ENCODE measurements around the gene BBX.

Gene BBX

DNA sequence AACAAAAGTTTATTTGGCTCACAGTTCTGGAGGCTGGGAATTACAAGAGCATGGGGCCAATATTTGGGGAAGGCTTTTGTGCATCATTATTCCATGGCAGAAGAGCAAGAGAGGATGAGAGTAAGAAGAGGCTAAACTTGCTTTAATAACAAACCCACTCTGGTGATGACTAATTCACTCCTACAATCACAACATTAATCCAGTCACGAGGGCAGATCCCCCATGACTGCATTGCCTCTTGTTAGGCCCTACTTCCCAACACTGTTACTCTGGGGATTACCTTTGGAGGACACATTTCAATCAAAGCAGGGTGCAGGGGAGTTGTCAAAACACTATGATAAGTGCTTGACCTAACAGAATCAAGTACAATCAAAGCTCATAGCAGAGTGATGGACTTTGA is 181.7 kb downstream of the BBX start:
- H3K36me3 ChIP-seq (ENCODE audit: control insufficient read depth, insufficient read depth, low read length) = no peaks in the 10 kb centered on the region
- H3K9me3 ChIP-seq (ENCODE audit: control insufficient read depth, insufficient read depth, low read length) = no peaks in the 10 kb centered on the region
- no peak overlapping the region for H3K4me3 ChIP-seq (ENCODE audit: low read depth, low read length)
- no peaks in the 10 kb centered on the region for H3K27me3 ChIP-seq (ENCODE audit: control insufficient read depth, insufficient read depth, low read length)
- no peaks in the 10 kb centered on the region; the same call in 1 of the 2 replicates for H3K4me1 ChIP-seq (ENCODE audit: control insufficient read depth, insufficient read depth, low read length)
- no peak overlapping the region for H3K9ac ChIP-seq (ENCODE audit: low read depth, low read length)
- H3K27ac ChIP-seq (ENCODE audit: low read depth, low read length) = no peak overlapping the region

DNA sequence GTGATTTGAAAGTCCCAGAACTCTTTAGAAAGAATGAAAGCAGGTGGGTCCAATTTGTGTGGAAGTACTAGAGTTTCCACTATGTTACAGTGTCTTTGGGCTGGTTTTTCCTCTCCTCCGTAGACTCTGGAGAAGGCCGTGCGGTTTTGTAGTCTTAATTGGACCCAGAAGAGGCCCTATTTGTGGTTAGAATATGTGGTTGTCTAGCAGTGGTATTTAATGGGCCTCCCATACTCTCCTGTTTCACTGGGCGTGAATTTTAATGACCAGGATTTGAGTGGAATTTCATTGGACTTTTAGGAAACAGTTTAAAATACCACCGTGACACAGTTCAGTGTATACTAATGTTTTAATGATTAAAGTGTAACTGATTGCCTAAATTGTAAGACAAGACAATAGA is 182.3 kb downstream of the BBX start:
- H3K4me3 ChIP-seq (ENCODE audit: low read depth, low read length) = no peak overlapping the region

DNA sequence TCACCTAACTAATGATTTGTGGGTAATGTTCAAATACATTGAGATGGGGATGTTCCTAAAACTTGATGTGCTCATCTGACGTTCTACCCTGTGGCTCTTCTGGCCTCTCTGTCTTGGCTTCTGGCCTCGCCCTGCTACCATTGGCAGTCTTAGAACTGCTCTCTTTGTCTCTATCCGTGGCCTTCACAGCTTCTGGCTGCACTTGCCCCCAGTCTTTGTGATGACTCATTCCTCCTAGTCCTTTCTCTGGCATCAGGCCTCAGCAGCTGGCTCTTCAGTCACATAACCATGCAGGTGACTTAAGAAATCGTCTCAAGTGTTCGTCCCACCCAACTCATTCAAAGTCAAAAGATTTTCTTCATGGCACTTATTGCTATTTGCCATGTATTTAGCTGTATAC is 188.1 kb downstream of the BBX start:
- Histone ChIP-seq H3K4me1 (ENCODE audit: control insufficient read depth, insufficient read depth, low read length) (no peaks in the 10 kb centered on the region; the same call in 1 of the 2 replicates), H3K27me3 (ENCODE audit: control insufficient read depth, insufficient read depth, low read length) (no peaks in the 10 kb centered on the region), H3K9me3 (ENCODE audit: control insufficient read depth, insufficient read depth, low read length) (no peaks in the 10 kb centered on the region), H3K27ac (ENCODE audit: low read depth, low read length) (no peak overlapping the region), H3K36me3 (ENCODE audit: control insufficient read depth, insufficient read depth, low read length) (peaks cover 14% of the 10 kb centered on the region), H3K9ac (ENCODE audit: low read depth, low read length) (no peak overlapping the region), H3K4me3 (ENCODE audit: low read depth, low read length) (no peak overlapping the region)

More for the DNA sequence above, 182.3 kb downstream of the BBX start:
- H3K27me3 ChIP-seq (ENCODE audit: control insufficient read depth, insufficient read depth, low read length) = no peaks in the 10 kb centered on the region
- H3K9me3 ChIP-seq (ENCODE audit: control insufficient read depth, insufficient read depth, low read length) = no peaks in the 10 kb centered on the region
- no peak overlapping the region for H3K27ac ChIP-seq (ENCODE audit: low read depth, low read length)
- no peak overlapping the region for H3K9ac ChIP-seq (ENCODE audit: low read depth, low read length)
- no peaks in the 10 kb centered on the region for H3K36me3 ChIP-seq (ENCODE audit: control insufficient read depth, insufficient read depth, low read length)
- H3K4me1 ChIP-seq (ENCODE audit: control insufficient read depth, insufficient read depth, low read length) = no peaks in the 10 kb centered on the region; the same call in 1 of the 2 replicates

DNA sequence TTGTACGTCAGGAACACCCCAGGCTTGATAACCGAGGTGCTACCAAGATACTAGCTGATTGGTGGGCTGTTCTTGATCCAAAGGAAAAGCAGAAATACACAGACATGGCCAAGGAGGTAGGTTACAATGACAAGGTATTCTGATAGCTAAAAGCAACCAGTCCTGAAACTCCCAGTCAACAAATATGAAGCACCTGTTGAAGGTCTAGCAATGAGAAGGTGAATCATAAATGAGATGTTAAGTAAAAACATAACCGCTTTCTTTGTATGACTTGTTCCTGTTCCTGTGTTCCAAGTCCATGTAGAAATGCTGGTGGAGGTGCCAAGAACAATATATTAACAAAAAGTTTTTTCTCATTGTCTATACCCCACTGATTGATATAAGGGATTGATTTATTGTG is 194.0 kb downstream of the BBX start:
- Histone ChIP-seq H3K27ac (ENCODE audit: low read depth, low read length) (no peak overlapping the region), H3K9ac (ENCODE audit: low read depth, low read length) (no peak overlapping the region), H3K9me3 (ENCODE audit: control insufficient read depth, insufficient read depth, low read length) (no peaks in the 10 kb centered on the region), H3K27me3 (ENCODE audit: control insufficient read depth, insufficient read depth, low read length) (no peaks in the 10 kb centered on the region), H3K36me3 (ENCODE audit: control insufficient read depth, insufficient read depth, low read length) (peaks cover 8% of the 10 kb centered on the region), H3K4me3 (ENCODE audit: low read depth, low read length) (no peak overlapping the region), H3K4me1 (ENCODE audit: control insufficient read depth, insufficient read depth, low read length) (peaks cover 8% of the 10 kb centered on the region; the same call in 1 of the 2 replicates)

DNA sequence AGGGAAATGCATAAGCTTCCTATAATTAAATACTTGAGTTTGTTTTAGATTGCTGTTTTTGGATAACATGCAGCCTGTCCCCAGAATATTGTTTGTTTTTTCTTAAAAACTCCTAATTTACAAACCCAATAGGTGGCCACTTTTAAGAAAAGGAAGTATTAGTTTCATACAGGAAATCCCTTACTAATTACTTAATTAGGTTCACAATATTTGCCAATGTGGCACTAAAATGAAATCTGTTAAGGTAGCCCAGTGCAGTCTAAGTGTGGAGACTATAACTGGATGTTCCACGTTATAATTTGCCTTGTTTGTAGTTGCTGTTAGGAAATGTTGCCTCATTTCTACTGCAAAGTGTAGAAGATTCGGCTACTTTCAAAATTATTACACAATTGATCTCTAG is 195.8 kb downstream of the BBX start:
- no peaks in the 10 kb centered on the region for H3K9me3 ChIP-seq (ENCODE audit: control insufficient read depth, insufficient read depth, low read length)
- H3K36me3 ChIP-seq (ENCODE audit: control insufficient read depth, insufficient read depth, low read length) = peaks cover 5% of the 10 kb centered on the region
- no peak overlapping the region for H3K9ac ChIP-seq (ENCODE audit: low read depth, low read length)
- no peak overlapping the region for H3K4me3 ChIP-seq (ENCODE audit: low read depth, low read length)
- no peak overlapping the region for H3K27ac ChIP-seq (ENCODE audit: low read depth, low read length)
- no peaks in the 10 kb centered on the region for H3K27me3 ChIP-seq (ENCODE audit: control insufficient read depth, insufficient read depth, low read length)
- H3K4me1 ChIP-seq (ENCODE audit: control insufficient read depth, insufficient read depth, low read length) = peaks cover 8% of the 10 kb centered on the region; the same call in 1 of the 2 replicates

DNA sequence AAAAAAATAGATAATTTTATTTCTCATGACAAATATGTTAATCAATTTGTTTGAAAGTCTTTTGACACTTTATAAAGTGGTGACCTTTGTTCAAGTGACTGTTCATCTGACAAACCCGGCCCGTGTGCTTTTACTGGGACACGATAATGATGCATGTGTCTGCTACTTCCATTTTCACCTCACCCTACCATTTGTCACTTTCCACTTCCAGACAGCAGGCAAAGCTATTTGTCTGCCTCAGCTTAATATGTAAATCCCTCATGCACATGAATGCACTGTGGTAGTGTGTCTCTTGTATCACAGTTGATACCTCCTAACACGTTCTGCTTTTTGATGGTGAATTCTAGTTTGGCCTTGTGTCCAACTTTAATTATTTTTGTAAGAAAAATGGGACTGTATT is 204.3 kb downstream of the BBX start:
- H3K27me3 ChIP-seq (ENCODE audit: control insufficient read depth, insufficient read depth, low read length) = no peaks in the 10 kb centered on the region
- H3K4me3 ChIP-seq (ENCODE audit: low read depth, low read length) = no peak overlapping the region
- no peak overlapping the region for H3K27ac ChIP-seq (ENCODE audit: low read depth, low read length)
- H3K9me3 ChIP-seq (ENCODE audit: control insufficient read depth, insufficient read depth, low read length) = no peaks in the 10 kb centered on the region
- H3K4me1 ChIP-seq (ENCODE audit: control insufficient read depth, insufficient read depth, low read length) = no peaks in the 10 kb centered on the region
- H3K9ac ChIP-seq (ENCODE audit: low read depth, low read length) = no peak overlapping the region
- H3K36me3 ChIP-seq (ENCODE audit: control insufficient read depth, insufficient read depth, low read length) = peaks cover 22% of the 10 kb centered on the region

DNA sequence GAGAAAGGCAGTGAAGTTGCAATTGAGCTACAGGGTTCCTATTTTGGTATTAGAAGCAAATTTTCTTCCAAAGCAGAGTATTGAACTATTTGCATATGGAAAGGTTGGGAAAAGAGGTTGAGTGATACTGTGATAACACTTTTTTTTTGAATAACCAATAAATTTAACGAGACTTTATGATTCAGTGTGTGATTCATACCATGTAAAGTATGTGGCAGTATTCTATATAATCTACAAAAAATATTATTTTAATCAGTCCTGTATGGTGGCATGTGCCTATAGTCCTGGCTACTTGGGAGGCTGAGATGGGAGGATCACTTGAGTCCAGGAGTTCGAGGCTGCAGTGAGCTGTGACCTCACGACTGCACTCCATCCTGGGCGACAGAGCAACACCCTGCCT is 206.9 kb downstream of the BBX start:
- H3K27me3 ChIP-seq (ENCODE audit: control insufficient read depth, insufficient read depth, low read length) = no peaks in the 10 kb centered on the region
- no peaks in the 10 kb centered on the region for H3K9me3 ChIP-seq (ENCODE audit: control insufficient read depth, insufficient read depth, low read length)
- H3K9ac ChIP-seq (ENCODE audit: low read depth, low read length) = no peak overlapping the region
- H3K4me1 ChIP-seq (ENCODE audit: control insufficient read depth, insufficient read depth, low read length) = no peaks in the 10 kb centered on the region
- no peak overlapping the region for H3K27ac ChIP-seq (ENCODE audit: low read depth, low read length)
- H3K36me3 ChIP-seq (ENCODE audit: control insufficient read depth, insufficient read depth, low read length) = peaks cover 22% of the 10 kb centered on the region
- H3K4me3 ChIP-seq (ENCODE audit: low read depth, low read length) = no peak overlapping the region

DNA sequence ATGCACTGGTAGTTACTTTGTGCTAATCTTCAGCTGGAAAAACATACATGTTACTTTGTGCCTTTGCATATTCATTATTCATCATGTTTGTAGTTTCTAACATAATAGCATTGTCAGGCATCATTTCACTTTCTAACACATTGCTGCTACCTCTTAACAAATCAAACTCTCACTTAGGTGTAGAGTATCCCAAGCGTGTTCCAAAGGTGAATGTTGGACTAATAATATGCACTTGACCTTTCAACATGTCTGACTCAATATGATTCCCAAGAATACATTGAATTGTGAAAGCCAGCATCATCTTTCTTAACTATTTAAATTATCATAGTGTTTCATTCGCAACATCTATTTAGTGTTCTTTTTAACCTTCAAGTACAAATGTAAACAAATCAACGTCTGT is 211.6 kb downstream of the BBX start:
- Histone ChIP-seq H3K27me3 (ENCODE audit: control insufficient read depth, insufficient read depth, low read length) (no peaks in the 10 kb centered on the region), H3K9ac (ENCODE audit: low read depth, low read length) (no peak overlapping the region)

DNA sequence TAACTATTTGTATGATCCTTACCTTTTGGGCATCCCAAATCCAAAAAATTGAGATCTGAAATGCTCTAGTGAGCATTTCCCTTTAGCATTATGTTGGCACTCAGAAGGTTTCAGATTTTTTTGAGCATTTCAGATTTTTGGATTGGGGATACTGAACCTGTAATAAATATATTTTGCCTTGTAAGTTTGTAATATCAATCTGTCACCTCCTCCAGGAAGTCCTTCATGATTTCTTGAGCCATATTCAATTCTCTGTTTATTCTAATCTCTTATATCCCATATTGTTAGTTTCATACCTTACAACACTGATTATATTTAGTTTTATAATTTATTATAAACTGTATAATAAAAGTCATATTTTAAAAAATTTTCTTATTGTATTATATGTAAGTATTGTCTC is 215.2 kb downstream of the BBX start:
- 0 out of 2 replicates have a peak, but pooled peaks cover 3% of the 10 kb centered on the region for H3K36me3 ChIP-seq (ENCODE audit: control insufficient read depth, insufficient read depth, low read length)
- no peak overlapping the region for H3K27ac ChIP-seq (ENCODE audit: low read depth, low read length)
- no peak overlapping the region for H3K9ac ChIP-seq (ENCODE audit: low read depth, low read length)
- H3K4me3 ChIP-seq (ENCODE audit: low read depth, low read length) = no peak overlapping the region
- no peaks in the 10 kb centered on the region for H3K4me1 ChIP-seq (ENCODE audit: control insufficient read depth, insufficient read depth, low read length)
- H3K27me3 ChIP-seq (ENCODE audit: control insufficient read depth, insufficient read depth, low read length) = no peaks in the 10 kb centered on the region
- no peaks in the 10 kb centered on the region for H3K9me3 ChIP-seq (ENCODE audit: control insufficient read depth, insufficient read depth, low read length)

More for the DNA sequence above, 211.6 kb downstream of the BBX start:
- no peaks in the 10 kb centered on the region for H3K4me1 ChIP-seq (ENCODE audit: control insufficient read depth, insufficient read depth, low read length)
- no peak overlapping the region for H3K27ac ChIP-seq (ENCODE audit: low read depth, low read length)
- no peaks in the 10 kb centered on the region for H3K9me3 ChIP-seq (ENCODE audit: control insufficient read depth, insufficient read depth, low read length)
- no peak overlapping the region for H3K4me3 ChIP-seq (ENCODE audit: low read depth, low read length)
- peaks cover 15% of the 10 kb centered on the region for H3K36me3 ChIP-seq (ENCODE audit: control insufficient read depth, insufficient read depth, low read length)

DNA sequence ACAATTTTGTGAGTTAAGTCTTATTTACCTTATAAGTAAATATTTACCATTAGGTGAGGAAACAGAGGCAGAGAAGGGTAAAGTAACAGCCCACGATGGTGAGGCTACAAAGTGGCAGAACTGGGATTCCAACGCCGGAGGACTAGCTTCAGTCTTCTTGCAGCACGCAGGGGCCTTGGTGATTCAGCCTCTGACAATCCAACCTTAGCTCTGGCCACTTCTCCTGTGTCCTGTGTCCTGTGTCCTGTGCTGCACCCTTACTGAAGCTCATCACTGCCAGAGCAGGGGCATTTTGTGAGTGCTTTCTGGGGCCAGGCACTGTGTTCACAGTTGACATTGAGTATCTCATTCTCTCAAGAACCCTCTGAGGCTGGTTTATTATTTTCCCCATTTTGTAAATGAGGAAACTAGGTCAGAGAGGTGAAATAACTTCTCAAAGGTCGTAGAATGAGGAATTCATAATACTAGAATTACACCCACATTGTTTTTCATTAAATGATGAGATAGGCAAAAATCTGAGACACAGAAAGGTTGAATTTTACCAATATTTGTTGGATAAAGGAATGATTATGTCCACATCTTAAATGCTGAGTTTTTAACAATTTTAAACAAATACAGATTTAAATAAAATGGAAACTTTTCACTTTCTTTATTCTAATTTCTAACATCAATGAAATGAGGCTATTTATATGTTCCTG is 215.9 kb downstream of the BBX start:
- no peak overlapping the region for H3K27ac ChIP-seq (ENCODE audit: low read depth, low read length)
- H3K4me3 ChIP-seq (ENCODE audit: low read depth, low read length) = no peak overlapping the region

DNA sequence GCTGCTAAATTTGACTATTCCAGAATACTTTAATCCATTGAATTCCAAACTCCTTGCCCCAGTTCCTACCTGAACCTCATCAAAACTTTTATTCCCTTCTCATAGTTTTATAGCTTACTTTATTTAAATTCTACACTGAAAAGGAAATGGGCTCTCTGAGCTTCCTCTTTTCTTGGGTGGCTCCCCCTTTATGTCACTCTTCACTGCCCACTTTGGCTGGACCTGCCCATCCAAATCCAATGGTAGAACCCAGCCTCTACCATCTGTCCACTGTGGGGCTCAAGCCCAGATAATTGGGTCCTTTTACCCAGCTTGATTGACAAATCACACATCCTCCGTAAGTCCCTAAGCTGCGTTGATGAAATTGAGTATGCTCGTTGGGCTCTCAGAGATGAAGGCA is 216.5 kb downstream of the BBX start:
- no peaks in the 10 kb centered on the region for H3K9me3 ChIP-seq (ENCODE audit: control insufficient read depth, insufficient read depth, low read length)
- H3K4me3 ChIP-seq (ENCODE audit: low read depth, low read length) = no peak overlapping the region
- peaks cover 4% of the 10 kb centered on the region; the same call in 1 of the 2 replicates for H3K4me1 ChIP-seq (ENCODE audit: control insufficient read depth, insufficient read depth, low read length)
- H3K36me3 ChIP-seq (ENCODE audit: control insufficient read depth, insufficient read depth, low read length) = 0 out of 2 replicates have a peak, but pooled peaks cover 3% of the 10 kb centered on the region
- no peak overlapping the region for H3K9ac ChIP-seq (ENCODE audit: low read depth, low read length)
- H3K27ac ChIP-seq (ENCODE audit: low read depth, low read length) = no peak overlapping the region
- no peaks in the 10 kb centered on the region for H3K27me3 ChIP-seq (ENCODE audit: control insufficient read depth, insufficient read depth, low read length)

More for the DNA sequence above, 215.9 kb downstream of the BBX start:
- Histone ChIP-seq H3K27me3 (ENCODE audit: control insufficient read depth, insufficient read depth, low read length) (no peaks in the 10 kb centered on the region), H3K4me1 (ENCODE audit: control insufficient read depth, insufficient read depth, low read length) (no peaks in the 10 kb centered on the region), H3K9me3 (ENCODE audit: control insufficient read depth, insufficient read depth, low read length) (no peaks in the 10 kb centered on the region), H3K9ac (ENCODE audit: low read depth, low read length) (no peak overlapping the region), H3K36me3 (ENCODE audit: control insufficient read depth, insufficient read depth, low read length) (0 out of 2 replicates have a peak, but pooled peaks cover 3% of the 10 kb centered on the region)

Measured in HUES48 (cell line).